Activated CD8-positive, alpha-beta memory T cell treated with anti-CD3 and anti-CD28 coated beads for 48 hours (primary cell): ENCODE measurements around the gene ACTR5.

ENCODE experiments used
- DNase-seq, 3 experiments: peaks; one replicate each; pipeline ENCODE4 v3.0.0-alpha.2; 2020; ENCODE audit warnings: low read depth in 2 of 3, low spot score in 2 of 3

The ACTR5 gene

GRCh38 chr20:38728911-38729642 lies 19.2 kb upstream of the ACTR5 start:
- DNase-seq, result no peak

GRCh38 chr20:38729767-38730166 lies 18.5 kb upstream of the ACTR5 start:
- no peak for DNase-seq

GRCh38 chr20:38730167-38730988 lies 17.9 kb upstream of the ACTR5 start:
- DNase-seq, result no peak

- peak in 2 of 3 experiments; percentile 79 to 86 for DNase-seq
Observed at GRCh38 chr20:38730989-38731737, 17.1 kb upstream of the ACTR5 start.

GRCh38 chr20:38731738-38732113 lies 16.5 kb upstream of the ACTR5 start:
- no peak for DNase-seq

GRCh38 chr20:38732981-38733380 lies 15.3 kb upstream of the ACTR5 start:
- no peak for DNase-seq

GRCh38 chr20:38735172-38735571 lies 13.1 kb upstream of the ACTR5 start:
- DNase-seq, result no peak

- DNase-seq, result no peak
Observed at GRCh38 chr20:38737887-38738286, 10.4 kb upstream of the ACTR5 start.

- no peak for DNase-seq
Observed at GRCh38 chr20:38745757-38746156, 2.5 kb upstream of the ACTR5 start.

GRCh38 chr20:38747495-38748096 lies 664 bp upstream of the ACTR5 start:
- no peak for DNase-seq

- no peak for DNase-seq
Observed at GRCh38 chr20:38748861-38749149, 545 bp downstream of the ACTR5 start.

- no peak for DNase-seq
Observed at GRCh38 chr20:38751360-38751976, 3.2 kb downstream of the ACTR5 start.

GRCh38 chr20:38752029-38752428 lies 3.8 kb downstream of the ACTR5 start:
- no peak for DNase-seq

GRCh38 chr20:38754924-38755323 lies 6.7 kb downstream of the ACTR5 start:
- no peak for DNase-seq

GRCh38 chr20:38755324-38755910 lies 7.2 kb downstream of the ACTR5 start:
- DNase-seq, result no peak

- DNase-seq, result no peak
Observed at GRCh38 chr20:38757145-38757775, 9.0 kb downstream of the ACTR5 start.

GRCh38 chr20:38759106-38759505 lies 10.8 kb downstream of the ACTR5 start:
- no peak for DNase-seq

- DNase-seq, result no peak
Observed at GRCh38 chr20:38760978-38761377, 12.7 kb downstream of the ACTR5 start.

GRCh38 chr20:38762174-38762573 lies 13.9 kb downstream of the ACTR5 start:
- no peak for DNase-seq

- no peak for DNase-seq
Observed at GRCh38 chr20:38763616-38764015, 15.4 kb downstream of the ACTR5 start.
